ENCODE data around the gene REV3L.

- TF ChIP-seq CREB1 (IDR thresholded peaks at IDR 0.05) (no peak), RNF2 (IDR thresholded peaks at IDR 0.05; ENCODE audit: borderline replicate concordance, low read depth, low read length, missing control alignments, poor library complexity, severe bottlenecking) (no peak), SRF (IDR thresholded peaks at IDR 0.05; ENCODE audit: low read depth, low read length) (no peak), CHD2 (IDR thresholded peaks at IDR 0.05; ENCODE audit: low read length) (no peak), CTCF (IDR thresholded peaks at IDR 0.05; ENCODE audit: control extremely low read depth in 1 of 3, insufficient read depth in 1 of 3, low read depth in 1 of 3, low read length in 3 of 3) (no peak), TCF12 (IDR thresholded peaks at IDR 0.05; ENCODE audit: low read depth, low read length) (no peak), YY1 (IDR thresholded peaks at IDR 0.05; ENCODE audit: low read depth, low read length) (no peak), POLR2A (IDR thresholded peaks at IDR 0.05; ENCODE audit: control extremely low read depth in 1 of 2, low read depth in 2 of 2, low read length in 2 of 2) (no peak), TEAD4 (IDR thresholded peaks at IDR 0.05; ENCODE audit: low read depth, low read length) (no peak), EZH2 (IDR thresholded peaks at IDR 0.05; ENCODE audit: low read depth, low read length, severe bottlenecking) (no peak), HDAC2 (IDR thresholded peaks at IDR 0.05; ENCODE audit: borderline replicate concordance in 1 of 2, low read depth in 2 of 2, low read length in 2 of 2) (no peak), BRCA1 (IDR thresholded peaks at IDR 0.05; ENCODE audit: low read depth, low read length) (no peak), EP300 (IDR thresholded peaks at IDR 0.05; ENCODE audit: borderline replicate concordance in 1 of 2, low read depth in 2 of 2, low read length in 2 of 2) (no peak), SAP30 (IDR thresholded peaks at IDR 0.05; ENCODE audit: insufficient read depth, insufficient replicate concordance, low read length) (no peak)
Measured at GRCh38 chr6:111515259-111515658, 32.2 kb upstream of the REV3L start.

Data from H1 (cell line).